Measurements from ENCODE around the gene FDX2.

DNA sequence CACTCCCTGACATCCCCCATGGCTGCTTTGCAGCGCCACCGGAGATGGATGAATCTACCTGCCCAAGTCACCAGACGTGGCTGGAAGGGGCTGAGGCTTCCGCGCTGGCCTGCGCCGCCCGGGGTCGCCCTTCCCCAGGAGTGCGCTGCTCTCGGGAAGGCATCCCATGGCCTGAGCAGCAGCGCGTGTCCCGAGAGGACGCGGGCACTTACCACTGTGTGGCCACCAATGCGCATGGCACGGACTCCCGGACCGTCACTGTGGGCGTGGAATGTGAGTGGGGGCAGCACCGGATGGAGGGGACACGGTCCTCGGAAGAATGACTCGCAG, 21.5 kb downstream of the FDX2 start:
- TF ChIP-seq, protein P1, sequence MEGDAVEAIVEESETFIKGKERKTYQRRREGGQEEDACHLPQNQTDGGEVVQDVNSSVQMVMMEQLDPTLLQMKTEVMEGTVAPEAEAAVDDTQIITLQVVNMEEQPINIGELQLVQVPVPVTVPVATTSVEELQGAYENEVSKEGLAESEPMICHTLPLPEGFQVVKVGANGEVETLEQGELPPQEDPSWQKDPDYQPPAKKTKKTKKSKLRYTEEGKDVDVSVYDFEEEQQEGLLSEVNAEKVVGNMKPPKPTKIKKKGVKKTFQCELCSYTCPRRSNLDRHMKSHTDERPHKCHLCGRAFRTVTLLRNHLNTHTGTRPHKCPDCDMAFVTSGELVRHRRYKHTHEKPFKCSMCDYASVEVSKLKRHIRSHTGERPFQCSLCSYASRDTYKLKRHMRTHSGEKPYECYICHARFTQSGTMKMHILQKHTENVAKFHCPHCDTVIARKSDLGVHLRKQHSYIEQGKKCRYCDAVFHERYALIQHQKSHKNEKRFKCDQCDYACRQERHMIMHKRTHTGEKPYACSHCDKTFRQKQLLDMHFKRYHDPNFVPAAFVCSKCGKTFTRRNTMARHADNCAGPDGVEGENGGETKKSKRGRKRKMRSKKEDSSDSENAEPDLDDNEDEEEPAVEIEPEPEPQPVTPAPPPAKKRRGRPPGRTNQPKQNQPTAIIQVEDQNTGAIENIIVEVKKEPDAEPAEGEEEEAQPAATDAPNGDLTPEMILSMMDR (IDR thresholded peaks at IDR 0.05): peak in 1 of 6 experiments; percentile 4
- no peak for TF ChIP-seq POLR2A (IDR thresholded peaks at IDR 0.05)

Measured in thyroid gland (tissue), 4 donors.